Heart left ventricle (tissue), 13 donors: ENCODE measurements around the gene APOBEC2.

ENCODE experiments used
- CTCF ChIP-seq, 12 donors: fragments of 200-600 bp; sonication (generic) in 4 of 12; IDR thresholded peaks; one replicate each; pipeline versions ENCODE4 v1.5.0 to v1.8.0; 2018 to 2022; ENCODE audit warnings: antibody characterized with exemption in 12 of 12, mild to moderate bottlenecking in 5 of 12
- POLR2A ChIP-seq, 2 donors: fragments of 450-650 bp; IDR thresholded peaks; one replicate each; pipeline ENCODE4 v1.6.1; 2017; ENCODE audit warnings: antibody characterized with exemption in 2 of 2, mild to moderate bottlenecking in 2 of 2, moderate library complexity in 2 of 2
- donor health status: ischemic (EF 13 %, LVEDD 7.1; RV severe dilation, severe dysfunction).
- donor health status: DM: no; HTN: yes; CAD: no.
- donor health status: DM: no; HTN: no; CAD: no.
- donor health status: ischemic (EF 25% LVEDD 6.9; RV normal size, moderate dysfunction).
- donor health status: ischemic (EF 25% LVEDD 5.7; RV mildly dilated, moderate dysfunction).
- donor health status: ischemic (EF 35%, LVEDD 5.7; RV mildly dilated, moderate dysfunction).
- donor health status: nonischemic (EF 11% LVEDD 7.7; RV severe dilation, severe dysfunction).
- donor health status: DM: yes; HTN: yes; CAD: no.
- donor health status: PGD.
- donor health status: ischemic (EF 29% LVEDD 5.4; RV normal size, mild dysfunction).
- donor health status: nonischemic (EF 23%, LVEDD 6.1; RV moderate dilation, normal function).

- no peak for TF ChIP-seq CTCF (IDR thresholded peaks at IDR 0.05)
- no peak for TF ChIP-seq POLR2A (IDR thresholded peaks at IDR 0.05)
Measured at GRCh38 chr6:41046084-41046483, 6.9 kb upstream of the APOBEC2 start.
